Measurements from ENCODE around the gene DSCAM. TPM values are rescaled to one million over a fixed set of nuclear protein-coding genes. Genes with fewer than 3 reads are reported as not detected.
"Not testable (repeated sequence)": the region's sequence is repeated elsewhere in the genome, so short reads cannot be mapped to it uniquely, and the experiment has no call there.

The DSCAM gene, protein sequence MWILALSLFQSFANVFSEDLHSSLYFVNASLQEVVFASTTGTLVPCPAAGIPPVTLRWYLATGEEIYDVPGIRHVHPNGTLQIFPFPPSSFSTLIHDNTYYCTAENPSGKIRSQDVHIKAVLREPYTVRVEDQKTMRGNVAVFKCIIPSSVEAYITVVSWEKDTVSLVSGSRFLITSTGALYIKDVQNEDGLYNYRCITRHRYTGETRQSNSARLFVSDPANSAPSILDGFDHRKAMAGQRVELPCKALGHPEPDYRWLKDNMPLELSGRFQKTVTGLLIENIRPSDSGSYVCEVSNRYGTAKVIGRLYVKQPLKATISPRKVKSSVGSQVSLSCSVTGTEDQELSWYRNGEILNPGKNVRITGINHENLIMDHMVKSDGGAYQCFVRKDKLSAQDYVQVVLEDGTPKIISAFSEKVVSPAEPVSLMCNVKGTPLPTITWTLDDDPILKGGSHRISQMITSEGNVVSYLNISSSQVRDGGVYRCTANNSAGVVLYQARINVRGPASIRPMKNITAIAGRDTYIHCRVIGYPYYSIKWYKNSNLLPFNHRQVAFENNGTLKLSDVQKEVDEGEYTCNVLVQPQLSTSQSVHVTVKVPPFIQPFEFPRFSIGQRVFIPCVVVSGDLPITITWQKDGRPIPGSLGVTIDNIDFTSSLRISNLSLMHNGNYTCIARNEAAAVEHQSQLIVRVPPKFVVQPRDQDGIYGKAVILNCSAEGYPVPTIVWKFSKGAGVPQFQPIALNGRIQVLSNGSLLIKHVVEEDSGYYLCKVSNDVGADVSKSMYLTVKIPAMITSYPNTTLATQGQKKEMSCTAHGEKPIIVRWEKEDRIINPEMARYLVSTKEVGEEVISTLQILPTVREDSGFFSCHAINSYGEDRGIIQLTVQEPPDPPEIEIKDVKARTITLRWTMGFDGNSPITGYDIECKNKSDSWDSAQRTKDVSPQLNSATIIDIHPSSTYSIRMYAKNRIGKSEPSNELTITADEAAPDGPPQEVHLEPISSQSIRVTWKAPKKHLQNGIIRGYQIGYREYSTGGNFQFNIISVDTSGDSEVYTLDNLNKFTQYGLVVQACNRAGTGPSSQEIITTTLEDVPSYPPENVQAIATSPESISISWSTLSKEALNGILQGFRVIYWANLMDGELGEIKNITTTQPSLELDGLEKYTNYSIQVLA (N-terminal part only)
- 0.51 TPM in 1 of 2 replicates, not detected in the other for total RNA-seq

- DNase-seq (ENCODE audit: low read depth in 2 of 2): no peak
Measured at GRCh38 chr21:40846587-40847411, at the start of gene DSCAM. DSCAM (minus strand) TSS chr21:40847158; CDS start chr21:40846661, 497 bp downstream.

GRCh38 chr21:40895697-40896096 lies 48.7 kb upstream of the DSCAM start:
- DNase-seq (ENCODE audit: low read depth in 2 of 2): not testable (repeated sequence)

DNA sequence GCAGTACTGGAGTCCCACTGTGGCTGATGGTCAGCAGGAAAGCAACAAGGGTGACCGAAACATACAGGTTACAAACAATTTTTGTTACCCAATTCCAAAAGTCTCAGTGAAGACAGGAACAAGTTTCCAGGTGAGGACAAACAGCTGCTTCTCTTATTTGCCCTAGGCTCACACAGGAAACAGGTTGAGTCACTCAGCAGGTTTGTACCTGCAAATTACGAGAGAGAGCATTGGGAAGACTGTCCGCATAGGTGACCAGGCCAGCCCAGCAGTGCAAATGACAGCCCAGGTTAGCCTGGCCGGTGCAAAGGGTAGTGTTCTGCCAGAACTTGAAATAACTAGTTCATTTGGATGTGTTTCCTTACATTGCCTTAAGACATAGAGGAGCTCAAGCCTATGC lies 40.0 kb upstream of the DSCAM start:
- DNase-seq (ENCODE audit: low read depth in 2 of 2): no peak

DNA sequence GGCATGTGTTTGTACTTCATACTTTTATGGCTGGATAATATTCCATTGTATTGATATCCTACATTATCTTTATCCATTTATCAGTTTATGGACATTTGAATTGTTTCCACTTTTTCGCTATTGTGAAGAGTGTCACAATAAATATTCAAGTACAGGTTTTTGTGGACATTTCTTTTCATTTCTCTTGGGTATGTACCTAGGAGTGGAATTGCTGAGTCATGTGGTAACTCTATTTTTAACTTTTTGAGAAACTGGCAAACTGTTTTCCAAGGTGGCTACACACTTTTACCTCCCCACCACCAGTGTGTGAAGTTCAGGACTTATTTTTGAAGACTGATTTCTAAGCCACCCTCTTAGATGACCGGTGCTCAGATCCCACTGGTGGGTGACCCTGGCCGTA lies 39.0 kb upstream of the DSCAM start:
- no peak for DNase-seq (ENCODE audit: low read depth in 2 of 2)

- DNase-seq (ENCODE audit: low read depth in 2 of 2): no peak
Measured at GRCh38 chr21:40882192-40882915, 35.4 kb upstream of the DSCAM start.

DNA sequence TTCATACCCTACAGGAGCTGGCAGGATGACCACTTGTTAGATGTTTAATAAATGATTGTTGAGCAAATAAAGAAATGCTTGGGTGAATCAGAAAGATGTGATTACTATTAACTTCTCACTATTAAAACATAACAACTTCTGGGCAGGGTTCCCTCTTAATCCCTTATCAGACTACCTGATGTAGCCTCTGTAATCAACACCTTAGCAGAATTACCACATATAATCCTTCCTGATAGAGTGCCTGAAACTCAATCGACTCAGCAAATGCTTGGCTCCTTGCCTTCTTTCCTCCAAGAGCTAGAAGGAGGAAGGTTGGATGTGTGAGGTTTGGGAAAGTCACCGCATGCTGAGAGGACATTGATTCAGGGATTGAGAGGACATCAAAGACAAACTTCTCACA lies 34.8 kb upstream of the DSCAM start:
- no peak for DNase-seq (ENCODE audit: low read depth in 2 of 2)

DNA sequence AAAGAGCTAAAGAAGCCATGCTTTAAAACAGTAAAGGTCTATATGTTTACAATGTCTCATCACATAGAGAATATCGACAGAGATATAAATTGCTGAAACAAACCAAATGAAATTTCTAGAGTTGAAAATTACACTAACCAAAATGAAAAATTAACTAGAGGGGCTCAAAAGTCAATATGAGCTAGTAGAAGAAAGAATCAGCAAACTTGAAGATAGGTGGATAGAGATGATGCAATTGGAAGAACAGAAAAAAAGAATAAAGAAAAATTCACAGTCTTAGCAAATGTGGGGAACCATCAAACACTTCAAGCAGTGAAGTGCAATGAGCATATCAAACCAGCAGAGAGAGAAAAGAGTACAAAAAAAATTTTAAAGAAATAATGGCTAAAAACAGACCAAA lies 24.1 kb upstream of the DSCAM start:
- no peak for DNase-seq (ENCODE audit: low read depth in 2 of 2)

- no peak for DNase-seq (ENCODE audit: low read depth in 2 of 2)
Measured at GRCh38 chr21:40863839-40864238, 16.9 kb upstream of the DSCAM start.

DNA sequence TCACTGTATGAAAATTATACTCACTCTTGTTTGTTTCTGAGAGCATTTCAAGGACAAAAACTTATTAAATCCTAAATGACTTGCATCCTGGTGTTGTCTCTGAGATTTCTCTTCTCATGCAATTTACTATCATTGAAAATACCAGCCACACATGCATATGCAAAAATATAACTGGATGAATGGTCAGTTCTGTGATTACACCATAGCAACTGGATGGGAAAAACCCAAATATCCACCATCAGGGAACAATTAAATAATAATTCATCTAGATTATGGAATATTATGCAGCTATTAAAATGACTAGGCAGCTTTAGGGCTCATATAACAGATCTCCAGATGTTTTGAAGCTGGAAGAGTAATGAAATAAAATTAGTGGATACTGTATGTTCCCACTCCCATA lies 11.6 kb upstream of the DSCAM start:
- DNase-seq (ENCODE audit: low read depth in 2 of 2): no peak

- DNase-seq (ENCODE audit: low read depth in 2 of 2): no peak
Measured at GRCh38 chr21:40853956-40854688, 7.2 kb upstream of the DSCAM start.

DNA sequence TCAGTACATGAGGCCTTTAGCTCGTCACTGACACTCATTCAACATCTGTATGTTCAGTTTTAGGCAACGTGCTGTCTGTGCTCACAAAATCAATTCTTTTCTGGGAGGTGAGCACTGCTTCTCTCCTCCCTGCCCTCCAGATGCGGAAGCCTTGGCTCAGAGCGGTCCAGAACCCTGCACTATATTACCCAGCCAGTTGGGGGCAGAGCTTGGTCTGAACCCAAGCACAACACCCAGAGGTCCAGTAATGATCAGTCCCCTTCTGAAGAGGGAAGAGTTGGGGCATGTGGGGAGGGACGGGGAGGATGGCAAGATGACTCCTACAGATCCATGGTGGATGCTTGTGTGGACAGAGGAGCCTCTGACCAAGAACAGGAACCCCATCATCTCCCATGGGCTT lies 5.6 kb upstream of the DSCAM start:
- no peak for DNase-seq (ENCODE audit: low read depth in 2 of 2)

DNA sequence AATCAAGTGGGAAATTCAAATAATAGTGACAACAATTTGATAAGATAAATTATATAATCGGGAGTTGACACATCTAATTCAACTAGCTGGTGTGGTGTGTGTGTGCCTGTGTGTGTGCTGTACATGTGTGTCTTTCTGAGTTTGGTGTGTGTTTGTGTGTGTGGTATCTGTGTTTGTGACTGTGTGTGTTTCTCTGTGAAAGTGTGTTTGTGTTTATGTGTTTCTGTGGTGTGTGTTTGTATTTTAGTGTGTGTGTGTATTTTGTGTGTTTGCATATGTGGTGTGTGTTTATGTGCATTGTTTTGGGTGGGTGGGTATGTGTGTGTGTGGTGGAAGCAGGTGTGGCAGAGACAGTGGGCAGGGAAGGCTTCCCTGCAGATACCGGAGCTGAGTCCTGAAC lies 4.8 kb upstream of the DSCAM start:
- DNase-seq (ENCODE audit: low read depth in 2 of 2): no peak

GRCh38 chr21:40850071-40850470 lies 3.1 kb upstream of the DSCAM start:
- DNase-seq (ENCODE audit: low read depth in 2 of 2): no peak

DNA sequence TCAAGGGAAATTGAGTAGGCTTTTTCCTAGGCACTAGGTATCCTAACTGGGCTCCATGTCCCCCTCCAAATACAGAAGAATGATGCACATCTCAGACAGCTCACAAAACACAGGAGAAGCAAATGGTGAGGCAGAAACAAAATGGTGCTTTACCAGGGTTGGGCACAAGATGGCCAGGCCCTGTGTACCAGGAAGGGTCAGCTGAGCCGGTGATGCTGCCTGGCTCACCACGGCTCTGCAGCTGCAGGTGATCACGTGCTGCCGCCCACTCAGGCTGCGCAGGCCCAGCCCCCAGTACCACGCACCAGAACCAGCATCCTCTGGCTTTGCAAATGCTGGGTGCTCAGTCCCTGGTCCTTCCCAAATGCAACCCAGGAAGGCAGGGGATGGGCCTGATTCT lies 993 bp upstream of the DSCAM start:
- DNase-seq (ENCODE audit: low read depth in 2 of 2): no peak

GRCh38 chr21:40846103-40846502 lies 855 bp downstream of the DSCAM start:
- DNase-seq (ENCODE audit: low read depth in 2 of 2): no peak

GRCh38 chr21:40845441-40845995 lies 1.4 kb downstream of the DSCAM start:
- DNase-seq (ENCODE audit: low read depth in 2 of 2): no peak

DNA sequence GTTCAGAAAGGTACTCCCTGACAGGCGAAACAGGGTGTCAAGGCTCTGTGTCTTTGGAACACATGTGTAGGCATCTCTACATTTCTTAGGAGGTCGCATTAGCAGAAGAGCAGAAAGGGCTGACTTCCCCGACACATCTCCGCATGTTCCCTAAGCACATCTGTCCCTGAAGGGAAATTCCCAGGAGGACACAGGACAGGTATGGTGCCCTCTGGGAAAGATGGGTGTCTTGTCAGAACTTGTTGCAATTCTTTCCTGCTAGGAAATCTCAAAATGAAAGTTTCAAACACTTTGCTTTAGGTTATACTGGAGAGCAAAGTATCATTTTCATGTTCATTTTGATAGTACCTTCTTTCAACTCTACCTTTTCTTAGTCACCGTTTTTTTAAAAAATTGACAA lies 2.0 kb downstream of the DSCAM start:
- DNase-seq (ENCODE audit: low read depth in 2 of 2): no peak

DNA sequence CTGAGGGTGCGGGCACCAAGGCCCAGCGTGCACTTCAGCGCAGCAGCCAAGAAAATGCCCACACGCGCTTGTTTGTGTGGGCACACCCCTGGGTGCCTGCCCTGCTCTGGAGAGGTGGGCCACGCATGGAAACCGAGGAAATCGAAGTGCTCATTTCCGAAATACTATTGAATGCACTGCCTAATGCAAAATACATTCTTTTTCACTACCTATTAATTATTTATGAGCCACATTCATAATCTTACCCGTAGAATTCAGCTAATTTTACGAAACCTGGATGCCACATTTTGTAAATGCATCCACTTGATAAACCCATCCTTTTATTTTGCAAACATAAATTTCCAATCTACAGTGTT lies 4.8 kb downstream of the DSCAM start:
- no peak for DNase-seq (ENCODE audit: low read depth in 2 of 2)

DNA sequence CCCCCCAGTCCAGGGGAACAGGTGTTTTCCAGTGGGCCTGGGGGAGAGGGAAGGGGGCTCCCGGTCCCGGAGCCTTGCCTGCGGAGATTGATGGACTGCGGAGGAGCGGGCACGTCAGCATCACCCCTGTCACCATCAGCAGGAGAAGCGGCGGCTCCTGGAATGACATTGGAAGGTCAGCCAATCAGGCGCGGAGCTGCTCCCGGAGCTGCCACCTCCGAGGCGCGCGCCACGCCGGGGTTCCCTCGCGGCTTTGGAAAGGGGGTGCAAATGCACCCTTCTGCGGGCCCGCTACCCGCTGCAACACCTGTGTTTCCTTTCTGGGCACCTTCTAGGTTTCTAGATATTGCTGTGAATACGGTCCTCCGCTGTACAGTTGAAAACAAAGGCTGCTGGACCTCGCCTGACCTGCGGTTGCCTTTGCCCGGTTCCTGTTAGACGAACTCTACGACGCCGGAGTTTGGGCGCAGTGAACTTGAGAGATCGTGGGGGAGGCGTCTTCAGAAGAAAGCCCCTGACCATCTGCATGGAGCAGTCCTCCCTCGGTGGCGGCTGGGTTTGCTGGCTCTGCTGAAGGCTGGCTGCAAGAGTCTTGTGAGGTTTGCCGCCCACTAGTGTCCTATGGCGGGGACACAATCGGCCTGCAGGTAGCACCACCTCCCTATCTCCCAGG lies 5.3 kb downstream of the DSCAM start:
- no peak for DNase-seq (ENCODE audit: low read depth in 2 of 2)

Data from dermis microvascular lymphatic vessel endothelial cell (primary cell).